Activated CD4-positive, alpha-beta T cell treated with anti-CD3 and anti-CD28 coated beads for 4 hours (primary cell): ENCODE measurements around the gene APOA1.

Source experiments
- DNase-seq, 2 donors: peaks; one replicate each; pipeline ENCODE4 v3.0.0-alpha.2; 2020

APOA1 gene

GRCh38 chr11:116837231-116838091 is at the start of gene APOA1:
Gene APOA1 (minus strand): TSS chr11:116837622. CDS start chr11:116837387, 235 bp downstream.
- DNase-seq, result no peak

GRCh38 chr11:116885951-116886655 is 48.7 kb upstream of the APOA1 start:
- no peak for DNase-seq

GRCh38 chr11:116882386-116882785 is 45.0 kb upstream of the APOA1 start:
- no peak for DNase-seq

- no peak for DNase-seq
Measured at GRCh38 chr11:116881143-116881542, 43.7 kb upstream of the APOA1 start.

- peak in 1 of 2 donors; percentile 20 for DNase-seq
Measured at GRCh38 chr11:116879800-116880625, 42.6 kb upstream of the APOA1 start.

- no peak for DNase-seq
Measured at GRCh38 chr11:116876656-116877055, 39.2 kb upstream of the APOA1 start.

- DNase-seq, result no peak
Measured at GRCh38 chr11:116875194-116875593, 37.8 kb upstream of the APOA1 start.

- DNase-seq, result no peak
Measured at GRCh38 chr11:116874251-116874650, 36.8 kb upstream of the APOA1 start.

- no peak for DNase-seq
Measured at GRCh38 chr11:116873381-116873780, 36.0 kb upstream of the APOA1 start.

GRCh38 chr11:116871248-116871647 is 33.8 kb upstream of the APOA1 start:
- DNase-seq, result no peak

- no peak for DNase-seq
Measured at GRCh38 chr11:116870054-116870453, 32.6 kb upstream of the APOA1 start.

GRCh38 chr11:116869610-116870009 is 32.2 kb upstream of the APOA1 start:
- no peak for DNase-seq

- DNase-seq, result no peak
Measured at GRCh38 chr11:116868066-116868465, 30.6 kb upstream of the APOA1 start.

GRCh38 chr11:116867619-116868018 is 30.2 kb upstream of the APOA1 start:
- no peak for DNase-seq

GRCh38 chr11:116866804-116867455 is 29.5 kb upstream of the APOA1 start:
- DNase-seq, result no peak

GRCh38 chr11:116865696-116866095 is 28.3 kb upstream of the APOA1 start:
- no peak for DNase-seq

GRCh38 chr11:116864531-116864930 is 27.1 kb upstream of the APOA1 start:
- DNase-seq, result no peak

GRCh38 chr11:116862951-116863350 is 25.5 kb upstream of the APOA1 start:
- no peak for DNase-seq

GRCh38 chr11:116862185-116862584 is 24.8 kb upstream of the APOA1 start:
- DNase-seq, result no peak

- no peak for DNase-seq
Measured at GRCh38 chr11:116861539-116861938, 24.1 kb upstream of the APOA1 start.

GRCh38 chr11:116860303-116860702 is 22.9 kb upstream of the APOA1 start:
- no peak for DNase-seq

GRCh38 chr11:116859175-116859574 is 21.8 kb upstream of the APOA1 start:
- no peak for DNase-seq

- no peak for DNase-seq
Measured at GRCh38 chr11:116857936-116858335, 20.5 kb upstream of the APOA1 start.
